Endothelial cell (in vitro differentiated cells): ENCODE measurements around the gene NPY5R. TPM values are rescaled to one million over a fixed set of nuclear protein-coding genes. Genes with fewer than 3 reads are reported as not detected.

ENCODE experiments used
- DNase-seq: peaks from one replicate; pipeline ENCODE4 v3.0.0; 2021; ENCODE audit warnings: low spot score
- H3K27ac Mint-ChIP-seq: one replicate; pipeline ENCODE4 v1.8.0; 2021; ENCODE audit warnings: mixed read lengths, inconsistent platforms; ENCODE audit not compliant: unreplicated experiment
- H3K27me3 Mint-ChIP-seq: one replicate; pipeline ENCODE4 v1.8.0; 2021; ENCODE audit warnings: mild to moderate bottlenecking, moderate library complexity, mixed read lengths, inconsistent platforms; ENCODE audit not compliant: unreplicated experiment
- H3K36me3 Mint-ChIP-seq: one replicate; pipeline ENCODE4 v1.8.0; 2021; ENCODE audit warnings: mild to moderate bottlenecking, low read depth, mixed read lengths, inconsistent platforms; ENCODE audit not compliant: unreplicated experiment
- H3K4me1 Mint-ChIP-seq: one replicate; pipeline ENCODE4 v1.8.0; 2021; ENCODE audit warnings: mild to moderate bottlenecking, mixed read lengths, inconsistent platforms; ENCODE audit not compliant: unreplicated experiment
- H3K4me3 Mint-ChIP-seq: one replicate; pipeline ENCODE4 v1.8.0; 2021; ENCODE audit warnings: mild to moderate bottlenecking, mixed read lengths, inconsistent platforms; ENCODE audit not compliant: unreplicated experiment
- H3K9me3 Mint-ChIP-seq: one replicate; pipeline ENCODE4 v1.8.0; 2021; ENCODE audit warnings: mixed read lengths, inconsistent platforms; ENCODE audit not compliant: unreplicated experiment
- total RNA-seq: library from RNA; stranded (reverse); fragmentation: NEBNext Ultra II Directional; extraction: Animal tissue kit (Norgen Biotek cat#: 25700); gene quantifications from one replicate; pipeline ENCODE4 v1.2.1, GENCODE V29; 2021; ENCODE audit not compliant: unreplicated experiment
- TF ChIP-seq, protein P1 (sequence below): fragments of 200-600 bp; sonication (generic); IDR thresholded peaks from one replicate; pipeline ENCODE4 v1.5.0; 2021; ENCODE audit warnings: antibody characterized with exemption; ENCODE audit not compliant: unreplicated experiment

The NPY5R gene
- total RNA-seq, 1 donor from 2014 or later: 0.38 TPM

DNA sequence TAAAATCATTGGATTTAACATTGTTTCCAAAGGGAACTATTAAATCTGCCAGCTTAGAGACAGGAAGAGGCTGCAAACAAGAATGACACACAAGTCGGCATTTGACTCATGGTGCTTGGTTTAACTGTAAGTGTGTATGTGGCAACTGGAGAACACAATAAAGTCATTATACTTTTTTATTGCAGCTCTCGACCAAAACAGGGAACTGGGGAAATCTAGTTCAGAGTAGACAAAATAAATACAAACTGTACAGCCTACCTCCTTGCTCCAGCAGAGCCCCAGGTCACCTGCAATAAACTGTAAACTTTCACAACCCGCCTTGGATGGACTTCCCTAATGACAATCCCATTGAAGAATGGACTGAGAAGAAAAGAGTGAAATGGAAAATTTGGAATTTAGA, 24.0 kb downstream of the NPY5R start:
- no peaks in the 10 kb centered on the region for H3K9me3 Mint-ChIP-seq
- peaks cover 1% of the 10 kb centered on the region for H3K27me3 Mint-ChIP-seq
- TF ChIP-seq, protein P1, sequence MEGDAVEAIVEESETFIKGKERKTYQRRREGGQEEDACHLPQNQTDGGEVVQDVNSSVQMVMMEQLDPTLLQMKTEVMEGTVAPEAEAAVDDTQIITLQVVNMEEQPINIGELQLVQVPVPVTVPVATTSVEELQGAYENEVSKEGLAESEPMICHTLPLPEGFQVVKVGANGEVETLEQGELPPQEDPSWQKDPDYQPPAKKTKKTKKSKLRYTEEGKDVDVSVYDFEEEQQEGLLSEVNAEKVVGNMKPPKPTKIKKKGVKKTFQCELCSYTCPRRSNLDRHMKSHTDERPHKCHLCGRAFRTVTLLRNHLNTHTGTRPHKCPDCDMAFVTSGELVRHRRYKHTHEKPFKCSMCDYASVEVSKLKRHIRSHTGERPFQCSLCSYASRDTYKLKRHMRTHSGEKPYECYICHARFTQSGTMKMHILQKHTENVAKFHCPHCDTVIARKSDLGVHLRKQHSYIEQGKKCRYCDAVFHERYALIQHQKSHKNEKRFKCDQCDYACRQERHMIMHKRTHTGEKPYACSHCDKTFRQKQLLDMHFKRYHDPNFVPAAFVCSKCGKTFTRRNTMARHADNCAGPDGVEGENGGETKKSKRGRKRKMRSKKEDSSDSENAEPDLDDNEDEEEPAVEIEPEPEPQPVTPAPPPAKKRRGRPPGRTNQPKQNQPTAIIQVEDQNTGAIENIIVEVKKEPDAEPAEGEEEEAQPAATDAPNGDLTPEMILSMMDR: no peak
- H3K27ac Mint-ChIP-seq: no peak overlapping the region
- H3K36me3 Mint-ChIP-seq: no peaks in the 10 kb centered on the region
- DNase-seq: no peak
- H3K4me1 Mint-ChIP-seq: no peaks in the 10 kb centered on the region
- no peak overlapping the region for H3K4me3 Mint-ChIP-seq

DNA sequence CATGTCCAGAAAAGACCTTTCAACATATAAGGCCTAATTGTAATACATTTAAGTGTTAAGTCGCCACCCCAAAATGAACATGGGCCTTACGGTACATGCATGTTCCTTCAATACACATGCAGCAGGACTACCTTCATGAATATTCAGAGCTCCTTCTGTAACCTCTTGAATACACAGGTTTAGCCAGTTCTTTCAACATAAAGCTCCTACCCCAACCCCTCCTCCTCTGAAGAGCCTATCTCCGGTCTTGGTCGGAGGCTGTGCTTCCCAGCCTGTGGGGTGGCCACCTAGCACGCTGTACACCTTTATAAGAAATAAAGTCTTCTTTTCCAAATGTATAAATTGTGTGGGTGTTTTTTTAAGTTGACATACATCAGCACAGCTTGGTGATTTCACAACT, 28.3 kb downstream of the NPY5R start:
- Mint-ChIP-seq H3K27me3 (no peaks in the 10 kb centered on the region), H3K4me3 (no peak overlapping the region), H3K36me3 (no peaks in the 10 kb centered on the region), H3K4me1 (no peaks in the 10 kb centered on the region), H3K9me3 (no peaks in the 10 kb centered on the region), H3K27ac (no peak overlapping the region)
- TF ChIP-seq, protein P1: no peak
- DNase-seq: no peak

DNA sequence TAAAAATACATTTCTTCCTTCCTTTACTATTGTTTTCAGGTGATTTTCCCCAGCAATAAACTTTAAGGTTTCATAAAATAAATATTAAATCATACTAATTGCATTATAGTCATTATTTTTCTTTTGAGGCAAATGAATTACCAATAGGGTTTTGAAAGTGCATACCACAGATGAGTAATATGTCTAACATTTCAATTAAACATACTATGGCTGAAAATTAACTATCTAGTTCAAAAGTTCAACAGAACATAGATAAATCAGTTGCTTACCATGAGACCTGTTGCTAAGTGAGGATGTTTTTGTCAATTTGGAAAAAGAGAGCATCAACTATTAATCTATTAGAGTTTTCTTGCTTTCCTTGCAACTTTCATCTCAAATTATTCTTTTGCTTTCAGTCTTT, 35.0 kb downstream of the NPY5R start:
- no peaks in the 10 kb centered on the region for H3K4me1 Mint-ChIP-seq
- no peaks in the 10 kb centered on the region for H3K27me3 Mint-ChIP-seq
- no peak overlapping the region for H3K4me3 Mint-ChIP-seq
- H3K36me3 Mint-ChIP-seq: no peaks in the 10 kb centered on the region
- TF ChIP-seq, protein P1: no peak
- no peaks in the 10 kb centered on the region for H3K9me3 Mint-ChIP-seq
- no peak for DNase-seq
- H3K27ac Mint-ChIP-seq: no peak overlapping the region

DNA sequence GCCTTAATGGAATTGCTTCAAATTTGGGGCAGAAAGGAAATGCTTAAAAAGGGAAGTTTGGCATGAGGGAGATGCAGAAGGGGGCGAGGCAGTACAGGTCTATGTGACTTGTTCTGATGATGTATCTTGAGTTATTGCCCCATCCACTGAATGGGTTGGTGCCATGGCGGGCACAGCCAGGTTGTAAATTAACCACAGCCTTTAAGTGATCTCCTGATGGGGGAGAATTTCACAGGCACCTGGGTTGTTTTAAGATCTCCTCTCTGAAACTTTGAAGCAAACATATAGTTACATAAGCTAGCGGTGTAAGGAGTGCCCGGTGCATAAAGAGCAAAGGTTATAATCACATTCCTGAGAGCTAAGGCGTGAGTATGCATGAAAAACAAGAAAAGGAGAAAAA, 37.0 kb downstream of the NPY5R start:
- DNase-seq: no peak
- TF ChIP-seq, protein P1: no peak
- Mint-ChIP-seq H3K27me3 (no peaks in the 10 kb centered on the region), H3K4me1 (no peaks in the 10 kb centered on the region), H3K4me3 (no peak overlapping the region), H3K27ac (no peak overlapping the region), H3K36me3 (no peaks in the 10 kb centered on the region), H3K9me3 (no peaks in the 10 kb centered on the region)

DNA sequence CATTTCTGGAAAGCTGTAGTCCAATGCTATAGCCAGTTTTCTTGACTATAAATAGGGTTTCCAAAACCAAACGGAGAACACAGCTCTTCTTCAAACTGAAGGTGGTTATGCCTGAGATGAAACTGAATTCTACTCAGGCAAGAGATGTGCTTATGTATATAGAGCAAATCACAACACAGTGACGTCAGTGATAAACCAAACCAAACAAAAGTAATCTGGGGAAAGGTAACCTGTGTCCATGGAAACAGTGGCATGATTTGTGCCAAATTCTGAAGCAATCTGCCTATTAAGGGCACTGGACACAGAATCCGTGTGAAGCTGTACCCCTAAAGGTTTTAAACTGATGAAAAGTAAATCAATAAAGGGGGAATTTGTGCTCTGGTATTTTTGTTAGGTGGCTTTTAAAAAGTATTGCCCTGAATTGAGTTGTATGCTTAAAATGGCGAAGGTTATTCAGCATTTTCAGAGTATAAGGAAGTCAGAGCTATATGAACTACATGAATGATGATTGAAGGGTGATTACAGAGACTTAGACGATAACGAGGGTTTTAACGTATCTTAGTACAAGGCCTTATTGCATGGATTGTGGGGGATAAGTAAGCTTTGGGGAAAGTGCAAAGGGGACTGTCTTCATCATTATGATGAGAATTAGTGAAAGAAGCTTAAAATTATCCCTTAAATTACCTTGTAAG, 38.6 kb downstream of the NPY5R start:
- TF ChIP-seq, protein P1: no peak
- no peaks in the 10 kb centered on the region for H3K27me3 Mint-ChIP-seq
- H3K4me3 Mint-ChIP-seq: no peak overlapping the region
- no peaks in the 10 kb centered on the region for H3K4me1 Mint-ChIP-seq
- no peak overlapping the region for H3K27ac Mint-ChIP-seq
- no peaks in the 10 kb centered on the region for H3K36me3 Mint-ChIP-seq
- DNase-seq: no peak
- H3K9me3 Mint-ChIP-seq: no peaks in the 10 kb centered on the region
